NCI-H1930 (cell line): ENCODE results near the gene NLRP9.

Experiments
- DNase-seq, 2 experiments: peaks; one replicate each; lab custom pipeline; 2025; lab: John Stamatoyannopoulos, UW

NLRP9 gene

GRCh38 chr19:55703790-55704215, 34.4 kb downstream of the NLRP9 start:
- no peak for DNase-seq

GRCh38 chr19:55702131-55702627, 36.0 kb downstream of the NLRP9 start:
- no peak for DNase-seq

GRCh38 chr19:55700813-55701212, 37.4 kb downstream of the NLRP9 start:
- DNase-seq: no peak

GRCh38 chr19:55699221-55699620, 39.0 kb downstream of the NLRP9 start:
- no peak for DNase-seq

- DNase-seq: no peak
Observed at GRCh38 chr19:55698256-55698655, 39.9 kb downstream of the NLRP9 start.

GRCh38 chr19:55697698-55698097, 40.5 kb downstream of the NLRP9 start:
- no peak for DNase-seq

GRCh38 chr19:55697069-55697440, 41.1 kb downstream of the NLRP9 start:
- no peak for DNase-seq

- no peak for DNase-seq
Observed at GRCh38 chr19:55696301-55697068, 41.7 kb downstream of the NLRP9 start.

- no peak for DNase-seq
Observed at GRCh38 chr19:55695511-55696290, 42.5 kb downstream of the NLRP9 start.

GRCh38 chr19:55694656-55695491, 43.3 kb downstream of the NLRP9 start:
- DNase-seq: no peak

GRCh38 chr19:55694241-55694655, 44.0 kb downstream of the NLRP9 start:
- no peak for DNase-seq

- no peak for DNase-seq
Observed at GRCh38 chr19:55693336-55693974, 44.7 kb downstream of the NLRP9 start.

GRCh38 chr19:55692681-55693081, 45.5 kb downstream of the NLRP9 start:
- no peak for DNase-seq

- DNase-seq: no peak
Observed at GRCh38 chr19:55691561-55692481, 46.4 kb downstream of the NLRP9 start.

GRCh38 chr19:55690769-55691545, 47.2 kb downstream of the NLRP9 start:
- no peak for DNase-seq

GRCh38 chr19:55690109-55690768, 48.0 kb downstream of the NLRP9 start:
- DNase-seq: no peak

GRCh38 chr19:55689411-55690108, 48.6 kb downstream of the NLRP9 start:
- no peak for DNase-seq

- DNase-seq: no peak
Observed at GRCh38 chr19:55688422-55689218, 49.6 kb downstream of the NLRP9 start.
